NAMALWA (cell line): Measurements from ENCODE around the gene HELZ.

ENCODE experiments used
- DNase-seq: peaks from one replicate; pipeline ENCODE4 v3.0.0-alpha.2; 2015; ENCODE audit warnings: low spot score

HELZ gene

GRCh38 chr17:67186782-67187181 is 58.2 kb downstream of the HELZ start:
- no peak for DNase-seq

- no peak for DNase-seq
These were observed 61.5 kb downstream of the HELZ start for GRCh38 chr17:67183531-67183930.

- DNase-seq = no peak
These were observed 63.2 kb downstream of the HELZ start for GRCh38 chr17:67181825-67182224.

- DNase-seq = no peak
These were observed 64.7 kb downstream of the HELZ start for GRCh38 chr17:67180275-67180674.

GRCh38 chr17:67178555-67178954 is 66.4 kb downstream of the HELZ start:
- DNase-seq = no peak

GRCh38 chr17:67177732-67178131 is 67.3 kb downstream of the HELZ start:
- DNase-seq = no peak

- no peak for DNase-seq
These were observed 70.8 kb downstream of the HELZ start for GRCh38 chr17:67174190-67174589.

- no peak for DNase-seq
These were observed 73.4 kb downstream of the HELZ start for GRCh38 chr17:67171560-67171959.

- DNase-seq = no peak
These were observed 76.5 kb downstream of the HELZ start for GRCh38 chr17:67168496-67168895.

- DNase-seq = no peak
These were observed 79.8 kb downstream of the HELZ start for GRCh38 chr17:67165201-67165600.

GRCh38 chr17:67164302-67164701 is 80.7 kb downstream of the HELZ start:
- no peak for DNase-seq

GRCh38 chr17:67162771-67163170 is 82.2 kb downstream of the HELZ start:
- no peak for DNase-seq

GRCh38 chr17:67161573-67161972 is 83.4 kb downstream of the HELZ start:
- DNase-seq = no peak

- DNase-seq = no peak
These were observed 84.2 kb downstream of the HELZ start for GRCh38 chr17:67160791-67161190.

- DNase-seq = peak; percentile 37
These were observed 87.0 kb downstream of the HELZ start for GRCh38 chr17:67157732-67158639.

GRCh38 chr17:67156269-67157199 is 88.5 kb downstream of the HELZ start:
- no peak for DNase-seq

GRCh38 chr17:67152824-67153223 is 92.2 kb downstream of the HELZ start:
- no peak for DNase-seq

GRCh38 chr17:67151717-67152116 is 93.3 kb downstream of the HELZ start:
- DNase-seq = no peak

GRCh38 chr17:67150826-67151225 is 94.2 kb downstream of the HELZ start:
- no peak for DNase-seq

- DNase-seq = no peak
These were observed 96.6 kb downstream of the HELZ start for GRCh38 chr17:67148352-67148751.

GRCh38 chr17:67145183-67145805 is 99.7 kb downstream of the HELZ start:
- no peak for DNase-seq

GRCh38 chr17:67143318-67143717 is 101.7 kb downstream of the HELZ start:
- DNase-seq = no peak
